Stimulated activated CD4-positive, alpha-beta T cell treated with anti-CD3 and anti-CD28 coated beads, TNF-alpha, amount 100 ng/mL, for 24 hours (primary cell): ENCODE results near the gene PRDM7.

Source experiments
- DNase-seq, 3 experiments: peaks; one replicate each; pipeline ENCODE4 v3.0.0-alpha.2; 2020; ENCODE audit warnings: low read depth in 3 of 3

PRDM7 gene

DNA sequence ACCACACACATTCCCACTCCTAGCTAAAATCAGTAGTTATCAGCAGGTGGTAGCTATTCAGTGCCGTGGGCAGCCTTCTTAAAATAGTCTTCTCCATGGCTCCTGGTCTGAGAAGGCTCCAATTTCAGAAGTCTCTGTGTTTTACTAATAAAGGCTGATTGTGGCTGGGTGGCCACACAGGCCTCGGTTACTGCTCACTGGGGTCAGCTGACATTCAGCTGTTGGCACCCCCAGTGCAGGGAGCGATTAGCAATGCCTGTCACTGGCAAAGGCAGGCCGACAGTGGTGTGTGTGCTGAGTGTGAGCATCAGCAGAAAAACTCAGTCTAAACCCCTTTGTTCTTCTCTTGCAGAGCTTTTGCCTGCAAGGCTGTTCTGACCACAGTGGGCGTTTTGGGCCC lies 41.2 kb downstream of the PRDM7 start:
- no peak for DNase-seq

GRCh38 chr16:90034504-90034903 lies 42.6 kb downstream of the PRDM7 start:
- no peak for DNase-seq

DNA sequence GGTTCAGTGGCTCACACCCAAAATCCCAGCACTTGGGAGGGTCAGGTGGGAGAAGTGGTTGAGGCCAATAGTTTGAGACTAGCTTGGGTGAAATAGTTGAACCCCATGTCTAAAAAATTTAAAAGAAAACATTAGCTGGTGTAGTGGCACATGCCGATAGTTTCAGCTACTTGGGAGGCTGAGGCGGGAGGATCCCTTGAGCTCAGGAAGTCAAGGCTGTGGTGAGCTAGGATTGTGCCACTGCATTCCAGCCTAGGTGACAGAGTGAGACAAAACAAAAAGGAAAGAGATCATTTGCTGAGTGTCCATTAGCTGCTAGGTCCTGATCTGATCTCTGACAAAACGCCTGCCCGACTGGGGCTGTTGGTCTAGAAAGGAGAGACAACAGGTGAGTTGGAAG lies 43.7 kb downstream of the PRDM7 start:
- no peak for DNase-seq

GRCh38 chr16:90032674-90033331 lies 44.3 kb downstream of the PRDM7 start:
- DNase-seq = no peak

GRCh38 chr16:90031931-90032673 lies 45.0 kb downstream of the PRDM7 start:
- DNase-seq = no peak

DNA sequence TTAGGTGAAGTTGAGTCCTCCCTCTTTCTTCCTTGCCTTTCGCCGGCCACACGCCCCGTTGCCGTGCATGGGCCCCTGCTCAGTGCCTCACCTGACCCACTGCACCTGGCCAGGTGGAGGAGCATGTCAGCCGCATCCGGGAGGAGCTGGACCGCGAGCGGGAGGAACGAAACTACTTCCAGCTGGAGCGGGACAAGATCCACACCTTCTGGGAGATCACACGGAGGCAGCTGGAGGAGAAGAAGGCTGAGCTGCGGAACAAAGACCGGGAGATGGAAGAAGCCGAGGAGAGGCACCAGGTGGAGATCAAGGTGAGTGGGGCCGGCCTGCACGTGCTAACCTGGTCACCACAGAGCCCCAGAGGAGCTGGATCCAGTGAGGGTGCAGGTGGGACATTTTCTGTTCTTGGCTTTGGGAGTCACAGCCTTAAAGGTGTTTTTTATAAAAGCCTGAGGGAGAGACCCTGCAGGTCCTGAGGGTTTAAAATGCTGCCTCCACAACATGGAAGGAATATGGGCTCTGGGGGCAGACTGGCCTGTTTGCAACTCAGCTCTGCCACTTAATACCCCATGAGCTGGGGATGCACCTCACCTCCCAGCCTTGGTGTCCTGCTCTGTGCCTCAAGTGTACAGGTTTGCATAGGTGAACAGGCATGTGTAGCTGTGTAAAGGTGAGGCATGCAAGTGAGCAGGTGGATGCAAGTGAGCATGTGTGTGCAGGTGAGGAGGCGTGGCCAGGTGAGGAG lies 45.8 kb downstream of the PRDM7 start:
- no peak for DNase-seq

DNA sequence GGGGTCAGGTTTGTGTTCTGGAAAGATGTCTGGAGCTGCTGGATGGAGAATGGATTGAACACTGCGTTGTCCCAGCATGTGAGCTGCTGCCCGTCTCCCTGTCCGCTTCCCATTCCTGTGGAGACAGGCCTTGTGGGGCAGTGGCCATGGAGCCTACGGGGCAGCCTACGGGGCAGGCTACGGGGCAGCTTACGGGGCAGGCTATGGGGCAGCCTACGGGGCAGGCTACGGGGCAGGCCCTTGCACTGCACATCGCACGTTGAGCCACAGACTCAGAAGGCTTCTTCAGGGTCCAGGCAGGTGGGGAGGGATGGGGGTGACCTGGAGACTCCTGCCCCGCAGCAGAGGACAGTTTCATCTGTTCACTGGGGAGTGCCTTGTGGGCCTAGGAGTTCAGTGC lies 48.1 kb downstream of the PRDM7 start:
- no peak for DNase-seq

- DNase-seq = no peak
Measured at GRCh38 chr16:90027611-90028010, 49.5 kb downstream of the PRDM7 start.

- no peak for DNase-seq
Measured at GRCh38 chr16:90026135-90026534, 51.0 kb downstream of the PRDM7 start.

DNA sequence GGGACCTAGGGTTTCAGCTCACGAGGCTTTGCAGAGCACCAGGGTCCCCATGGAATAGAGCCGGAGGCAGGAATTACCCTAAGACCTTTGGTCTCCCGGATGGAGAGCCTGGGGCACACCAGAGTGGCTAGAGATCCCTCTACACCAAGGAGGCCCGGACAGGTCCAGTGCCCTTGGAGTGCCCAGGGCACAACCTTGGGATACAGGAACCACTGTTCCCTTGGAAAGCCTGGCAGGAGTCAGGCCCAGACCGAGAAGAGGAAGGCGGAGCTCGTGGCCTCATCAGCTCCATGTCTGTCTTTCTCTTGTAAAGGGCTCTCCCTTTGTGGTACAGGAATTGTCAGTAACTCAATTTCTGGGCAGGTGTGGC lies 54.1 kb downstream of the PRDM7 start:
- no peak for DNase-seq

GRCh38 chr16:90022209-90023077 lies 54.7 kb downstream of the PRDM7 start:
- peak; percentile 55 to 84 (median 67) for DNase-seq

DNA sequence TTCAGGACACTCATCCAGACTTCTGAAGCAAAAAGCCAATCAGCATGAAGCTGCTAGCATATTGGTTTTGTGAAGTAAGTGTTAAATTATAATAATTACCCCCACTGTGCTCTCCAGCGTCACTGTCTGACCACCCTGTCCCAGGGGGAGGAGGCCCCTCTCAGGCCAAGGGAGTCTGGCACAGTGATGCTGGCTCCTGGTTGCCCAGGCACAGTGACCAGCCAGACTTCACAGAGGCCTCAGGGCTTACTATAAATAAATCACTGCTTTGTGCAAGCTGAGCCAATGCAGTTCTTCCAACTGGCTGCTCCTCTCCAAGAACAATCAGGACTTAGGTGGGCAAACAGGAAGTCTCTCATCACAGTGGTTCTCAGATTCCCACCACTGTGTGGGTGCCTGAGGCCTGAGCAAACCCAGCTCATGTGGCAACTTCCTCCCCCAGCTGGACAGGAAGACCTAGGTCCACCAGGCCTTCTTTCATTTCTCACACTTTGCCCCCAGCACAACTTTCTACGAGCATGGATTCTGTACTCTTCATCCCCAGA lies 56.2 kb downstream of the PRDM7 start:
- DNase-seq = no peak

DNA sequence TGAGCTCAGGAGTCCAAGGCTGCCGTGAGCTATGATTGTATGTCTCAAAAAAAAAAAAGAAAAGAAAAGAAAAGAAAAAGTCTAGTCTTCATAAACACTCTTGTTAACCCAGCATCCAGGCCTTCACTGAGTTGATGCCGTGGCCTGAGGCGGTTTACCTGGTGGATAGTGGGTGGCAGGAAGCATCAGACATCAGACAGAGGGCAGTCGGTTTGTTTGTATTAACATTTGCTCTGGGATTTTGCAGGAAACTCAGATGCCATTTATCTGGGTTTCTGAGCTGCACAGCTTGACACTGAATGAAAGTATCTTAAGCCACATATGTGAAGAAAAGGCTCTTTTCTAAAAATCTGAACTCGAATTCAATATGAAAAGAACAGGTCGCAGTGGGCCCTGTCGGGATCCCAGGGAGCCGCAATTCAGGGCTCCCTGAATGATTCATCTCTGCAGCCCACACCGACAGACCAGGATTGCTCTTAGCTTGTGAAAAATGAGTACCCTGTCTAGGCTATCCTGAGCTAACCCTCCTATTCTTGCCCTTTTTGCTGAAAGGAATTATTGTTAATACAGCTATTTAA lies 56.8 kb downstream of the PRDM7 start:
- DNase-seq = no peak

- DNase-seq = peak in 1 of 3 experiments; percentile 30
Measured at GRCh38 chr16:90019543-90020259, 57.4 kb downstream of the PRDM7 start.

DNA sequence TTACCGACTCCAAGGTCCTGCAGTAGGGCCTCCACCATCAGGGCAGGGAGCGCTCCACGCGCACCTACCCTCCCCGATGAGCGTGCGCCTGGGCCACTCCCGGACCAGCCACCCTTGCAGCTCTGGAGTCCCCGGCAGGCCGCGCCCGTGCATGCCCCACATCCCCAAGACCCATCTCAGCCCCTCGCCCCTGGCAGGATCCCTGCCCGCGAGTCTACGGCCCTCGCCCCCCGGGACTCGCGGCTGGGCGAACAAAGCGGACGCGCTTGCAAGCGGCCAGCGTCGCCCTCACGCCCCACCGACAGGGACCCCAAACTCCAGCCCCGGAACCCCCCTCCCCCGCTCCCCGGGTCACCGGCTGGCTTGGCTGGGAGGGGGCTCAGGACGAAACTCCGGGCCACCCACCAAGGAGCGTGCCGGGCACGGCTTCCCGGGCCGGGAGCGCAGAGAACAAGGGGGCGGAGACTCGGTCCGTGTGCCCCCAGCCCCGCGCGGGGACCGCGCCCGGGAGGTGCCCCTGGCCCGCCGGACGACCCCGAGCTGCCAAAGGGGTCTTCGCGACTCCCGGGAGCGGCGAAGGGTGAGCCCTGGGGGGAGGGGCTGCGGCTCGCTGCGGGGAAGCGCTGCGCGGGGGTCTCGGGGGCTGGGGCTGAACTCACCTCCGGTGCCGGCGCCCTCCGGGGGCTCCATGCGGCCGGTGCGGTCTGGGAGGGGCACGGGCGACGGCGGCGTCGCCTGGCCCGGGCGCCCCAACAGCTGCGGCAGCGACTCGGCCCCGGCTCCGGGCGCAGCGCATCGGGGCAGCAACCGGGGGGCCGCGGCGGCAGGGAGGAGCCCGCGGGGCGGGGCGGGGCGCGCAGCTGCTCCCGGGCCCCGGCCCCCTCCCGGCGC lies 58.2 kb downstream of the PRDM7 start, which contains the start of gene DBNDD1:
TSS of gene DBNDD1 (minus strand) at position 805 of the 891 bp plus-strand sequence. CDS start at position 690, 115 bp downstream.
- no peak for DNase-seq

DNA sequence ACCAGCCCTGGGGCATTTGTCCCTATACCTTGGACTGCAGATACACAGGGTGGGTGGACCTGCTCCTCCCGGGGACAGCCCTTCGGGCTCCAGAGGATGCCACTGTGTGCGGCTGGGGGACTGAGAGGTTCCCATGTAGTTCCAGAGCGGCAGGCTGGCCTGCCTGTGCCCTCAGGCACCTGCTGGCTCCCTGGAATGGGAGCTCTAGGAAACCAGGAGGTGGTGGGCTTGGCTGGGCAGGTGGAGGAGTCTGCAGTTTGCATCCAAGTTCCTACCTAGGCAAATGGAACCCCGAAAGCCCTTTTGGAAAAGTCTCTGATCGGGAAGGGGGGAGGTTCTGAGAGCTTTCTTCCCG lies 58.9 kb downstream of the PRDM7 start:
- no peak for DNase-seq

DNA sequence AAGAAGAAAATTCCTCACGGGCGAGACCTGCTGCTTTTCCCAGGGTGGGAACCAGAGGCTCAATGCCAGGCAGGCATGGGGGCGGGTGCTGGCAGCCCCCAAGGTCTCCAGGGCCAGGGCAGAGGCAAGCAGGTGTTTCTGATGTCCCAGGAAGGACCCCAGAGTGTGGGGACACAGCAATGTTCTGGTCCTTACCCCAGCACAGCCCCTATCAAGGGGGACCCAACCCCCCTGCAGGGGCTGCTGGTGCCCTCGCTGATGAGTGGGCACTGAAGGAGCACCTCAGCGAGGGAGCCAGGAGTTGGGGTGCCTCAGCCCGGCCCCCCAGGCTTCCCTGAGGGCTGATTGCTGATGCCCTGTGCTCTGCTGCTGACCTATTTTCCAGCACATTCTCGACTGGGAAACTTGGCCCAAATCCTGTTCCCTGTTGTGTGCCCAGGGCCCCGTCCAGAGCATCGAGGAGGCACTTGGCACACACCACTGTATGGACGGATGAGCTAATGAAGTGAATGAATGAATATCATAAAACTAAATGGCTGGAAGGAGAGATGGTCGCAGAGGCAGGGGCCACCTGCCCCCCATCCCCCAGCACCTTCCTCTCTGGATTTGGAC lies 60.7 kb downstream of the PRDM7 start:
- DNase-seq = no peak

- no peak for DNase-seq
Measured at GRCh38 chr16:90015586-90016338, 61.4 kb downstream of the PRDM7 start.
